HG03196 (cell line): Measurements from ENCODE around the gene SSBP3.

Experiments used
- ATAC-seq: cut with Tn5 transposase; IDR thresholded peaks from one replicate; pipeline ENCODE4 v1.9.1; 2021; ENCODE audit not compliant: unreplicated experiment

SSBP3 gene

GRCh38 chr1:54372978-54373377, 33.2 kb downstream of the SSBP3 start:
- ATAC-seq, result no peak

- ATAC-seq, result peak; percentile 34
Measured at GRCh38 chr1:54371942-54372275, 34.3 kb downstream of the SSBP3 start.

GRCh38 chr1:54371038-54371941, 34.9 kb downstream of the SSBP3 start:
- no peak for ATAC-seq

- ATAC-seq, result no peak
Measured at GRCh38 chr1:54370287-54370989, 35.8 kb downstream of the SSBP3 start.

GRCh38 chr1:54367613-54368012, 38.6 kb downstream of the SSBP3 start:
- no peak for ATAC-seq

- no peak for ATAC-seq
Measured at GRCh38 chr1:54365847-54366246, 40.3 kb downstream of the SSBP3 start.

GRCh38 chr1:54365398-54365797, 40.8 kb downstream of the SSBP3 start:
- no peak for ATAC-seq

- no peak for ATAC-seq
Measured at GRCh38 chr1:54364995-54365394, 41.2 kb downstream of the SSBP3 start.

GRCh38 chr1:54364582-54364981, 41.6 kb downstream of the SSBP3 start:
- no peak for ATAC-seq

- ATAC-seq, result no peak
Measured at GRCh38 chr1:54363925-54364324, 42.3 kb downstream of the SSBP3 start.

GRCh38 chr1:54362881-54363340, 43.3 kb downstream of the SSBP3 start:
- ATAC-seq, result no peak

GRCh38 chr1:54361342-54361741, 44.9 kb downstream of the SSBP3 start:
- ATAC-seq, result no peak

- ATAC-seq, result no peak
Measured at GRCh38 chr1:54360165-54361005, 45.8 kb downstream of the SSBP3 start.

- ATAC-seq, result no peak
Measured at GRCh38 chr1:54359393-54360162, 46.6 kb downstream of the SSBP3 start.

- no peak for ATAC-seq
Measured at GRCh38 chr1:54358503-54359168, 47.6 kb downstream of the SSBP3 start.

- ATAC-seq, result no peak
Measured at GRCh38 chr1:54357967-54358366, 48.2 kb downstream of the SSBP3 start.

- no peak for ATAC-seq
Measured at GRCh38 chr1:54356680-54357147, 49.5 kb downstream of the SSBP3 start.

GRCh38 chr1:54355931-54356679, 50.1 kb downstream of the SSBP3 start:
- ATAC-seq, result no peak

- ATAC-seq, result no peak
Measured at GRCh38 chr1:54354899-54355298, 51.3 kb downstream of the SSBP3 start.
